ENCODE results near the gene CBX8.

CBX8 gene

GRCh38 chr17:79748295-79749099, 48.4 kb downstream of the CBX8 start:
- no peak for DNase-seq

GRCh38 chr17:79747508-79748294, 49.2 kb downstream of the CBX8 start:
- DNase-seq: no peak

- no peak for DNase-seq
Measured at GRCh38 chr17:79746889-79747507, 49.9 kb downstream of the CBX8 start.

GRCh38 chr17:79745641-79746105, 51.2 kb downstream of the CBX8 start:
- no peak for DNase-seq

- no peak for DNase-seq
Measured at GRCh38 chr17:79743614-79744013, 53.3 kb downstream of the CBX8 start.

- DNase-seq: no peak
Measured at GRCh38 chr17:79742951-79743476, 53.9 kb downstream of the CBX8 start.

GRCh38 chr17:79742589-79742918, 54.3 kb downstream of the CBX8 start:
- no peak for DNase-seq
